Measurements from ENCODE around the gene SREBF1.

GRCh38 chr17:17826942-17827785 is 9.6 kb downstream of the SREBF1 start:
- TF ChIP-seq POLR2A (IDR thresholded peaks at IDR 0.05) (no peak), CTCF (IDR thresholded peaks at IDR 0.05) (no peak)
